Stimulated activated CD8-positive, alpha-beta memory T cell treated with anti-CD3 and anti-CD28 coated beads, Interleukin-12 subunit alpha, Interleukin-12 subunit beta, amount 100 ng/mL, for 24 hours (primary cell): ENCODE measurements around the gene RGL2.
"Not testable (repeated sequence)": the region's sequence is repeated elsewhere in the genome, so short reads cannot be mapped to it uniquely, and the experiment has no call there.

Source experiments
- DNase-seq: peaks from one replicate; pipeline ENCODE4 v3.0.0-alpha.2; 2020; ENCODE audit errors: extremely low read depth

The RGL2 gene, protein sequence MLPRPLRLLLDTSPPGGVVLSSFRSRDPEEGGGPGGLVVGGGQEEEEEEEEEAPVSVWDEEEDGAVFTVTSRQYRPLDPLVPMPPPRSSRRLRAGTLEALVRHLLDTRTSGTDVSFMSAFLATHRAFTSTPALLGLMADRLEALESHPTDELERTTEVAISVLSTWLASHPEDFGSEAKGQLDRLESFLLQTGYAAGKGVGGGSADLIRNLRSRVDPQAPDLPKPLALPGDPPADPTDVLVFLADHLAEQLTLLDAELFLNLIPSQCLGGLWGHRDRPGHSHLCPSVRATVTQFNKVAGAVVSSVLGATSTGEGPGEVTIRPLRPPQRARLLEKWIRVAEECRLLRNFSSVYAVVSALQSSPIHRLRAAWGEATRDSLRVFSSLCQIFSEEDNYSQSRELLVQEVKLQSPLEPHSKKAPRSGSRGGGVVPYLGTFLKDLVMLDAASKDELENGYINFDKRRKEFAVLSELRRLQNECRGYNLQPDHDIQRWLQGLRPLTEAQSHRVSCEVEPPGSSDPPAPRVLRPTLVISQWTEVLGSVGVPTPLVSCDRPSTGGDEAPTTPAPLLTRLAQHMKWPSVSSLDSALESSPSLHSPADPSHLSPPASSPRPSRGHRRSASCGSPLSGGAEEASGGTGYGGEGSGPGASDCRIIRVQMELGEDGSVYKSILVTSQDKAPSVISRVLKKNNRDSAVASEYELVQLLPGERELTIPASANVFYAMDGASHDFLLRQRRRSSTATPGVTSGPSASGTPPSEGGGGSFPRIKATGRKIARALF

DNA sequence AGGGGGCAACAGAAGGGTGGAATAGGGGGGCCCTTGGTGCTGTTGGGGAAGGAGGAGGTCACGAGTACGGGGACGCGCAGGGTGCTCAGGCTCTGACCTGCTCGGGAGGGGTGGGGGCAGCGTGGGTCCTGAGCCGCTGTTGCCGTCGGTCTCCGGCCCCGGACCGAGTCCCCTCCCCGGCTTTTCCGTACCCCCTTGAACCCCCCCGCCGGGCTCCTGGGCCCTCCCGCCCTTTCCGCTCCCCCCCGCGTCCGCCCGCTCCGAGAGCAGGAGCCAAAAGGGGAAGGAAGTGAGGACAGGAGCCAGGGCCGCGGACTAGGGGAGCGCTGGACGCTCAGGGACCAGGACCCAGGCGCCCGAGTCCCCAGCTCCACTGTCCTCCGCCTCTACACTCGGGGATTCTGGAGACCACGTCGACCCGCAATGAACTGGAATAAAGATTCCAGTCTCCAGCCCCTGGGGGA lies at the start of gene RGL2:
RGL2 (minus strand) TSS at position 170 of the 464 bp plus-strand sequence. CDS start 332 bp downstream, outside the sequence.
- no peak for DNase-seq

DNA sequence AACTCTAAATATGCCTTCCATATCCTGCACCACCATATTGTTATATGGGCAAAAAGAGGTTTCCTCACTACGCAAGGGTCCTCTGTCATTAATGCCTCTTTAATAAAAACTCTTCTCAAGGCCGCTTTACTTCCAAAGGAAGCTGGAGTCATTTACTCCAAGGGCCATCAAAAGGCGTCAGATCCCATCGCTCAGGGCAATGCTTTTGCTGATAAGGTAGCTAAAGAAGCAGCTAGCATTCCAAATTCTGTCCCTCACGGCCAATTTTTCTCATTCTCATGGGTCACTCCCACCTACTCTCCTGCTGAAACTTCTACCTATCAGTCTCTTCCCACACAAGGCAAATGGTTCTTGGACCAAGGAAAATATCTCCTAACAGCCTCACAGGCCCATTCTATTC lies 49.1 kb upstream of the RGL2 start:
- no peak for DNase-seq

DNA sequence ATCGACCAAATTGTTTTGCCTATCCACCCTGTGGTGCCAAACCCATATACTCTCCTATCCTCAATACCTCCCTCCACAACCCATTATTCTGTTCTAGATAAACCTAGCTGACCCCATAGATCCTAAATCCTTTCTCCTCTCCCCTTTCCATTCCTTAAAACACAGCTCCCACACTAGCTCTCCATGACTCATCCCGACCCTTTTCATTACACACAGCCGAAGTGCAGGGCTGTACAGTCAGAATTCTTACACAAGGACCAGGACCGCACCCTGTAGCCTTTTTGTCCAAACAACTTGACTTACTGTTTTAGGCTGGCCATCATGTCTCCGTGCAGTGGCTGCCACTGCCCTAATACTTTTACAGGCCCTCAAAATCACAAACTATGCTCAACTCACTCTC lies 48.2 kb upstream of the RGL2 start:
- not testable (repeated sequence) for DNase-seq

DNA sequence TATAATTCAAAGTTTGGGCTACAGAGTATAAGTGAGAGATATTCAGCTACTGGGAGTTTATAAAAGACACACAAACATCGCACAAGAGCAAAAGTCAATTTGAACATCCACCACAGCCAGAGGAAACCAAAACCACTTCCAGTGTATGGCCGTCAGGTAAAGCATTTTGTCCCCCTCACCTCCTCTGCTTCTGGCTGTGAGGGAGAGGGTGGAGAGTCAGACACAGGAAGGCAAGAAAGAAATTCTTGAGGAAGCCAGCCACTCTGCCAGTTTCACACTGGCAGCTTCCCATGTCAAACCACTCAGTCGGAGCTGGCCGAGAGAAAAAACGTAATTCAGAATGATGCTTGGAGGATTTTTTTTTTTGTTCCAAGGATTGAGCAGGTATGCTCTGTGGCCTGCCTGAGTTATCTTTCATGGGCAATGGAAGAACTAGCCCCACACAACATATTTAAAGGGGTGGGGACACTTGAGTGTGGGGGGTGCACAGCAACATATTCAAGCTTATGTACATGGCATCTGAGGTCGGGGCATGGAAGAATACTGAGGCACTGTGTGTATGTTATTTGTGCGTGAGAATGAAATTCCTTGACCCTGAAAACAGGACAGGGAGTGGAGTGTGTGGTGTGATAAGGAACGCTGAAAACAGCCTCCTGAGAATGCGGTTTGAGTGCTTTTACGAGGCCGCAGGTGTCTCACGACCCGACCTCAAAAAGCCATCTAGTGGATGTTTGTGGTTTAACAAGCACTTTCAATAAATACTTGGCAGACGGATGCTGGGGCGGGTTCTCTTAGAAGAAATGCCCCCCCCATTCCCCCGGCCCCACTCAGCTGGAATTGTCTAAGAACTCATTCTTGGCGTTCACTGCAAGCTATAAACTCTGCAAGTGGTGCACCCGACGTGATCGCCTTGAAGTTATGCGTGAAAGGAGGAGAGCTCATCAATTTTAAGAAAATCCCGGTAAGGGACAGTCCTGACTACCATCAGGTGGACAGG lies 46.3 kb upstream of the RGL2 start:
- no peak for DNase-seq

DNA sequence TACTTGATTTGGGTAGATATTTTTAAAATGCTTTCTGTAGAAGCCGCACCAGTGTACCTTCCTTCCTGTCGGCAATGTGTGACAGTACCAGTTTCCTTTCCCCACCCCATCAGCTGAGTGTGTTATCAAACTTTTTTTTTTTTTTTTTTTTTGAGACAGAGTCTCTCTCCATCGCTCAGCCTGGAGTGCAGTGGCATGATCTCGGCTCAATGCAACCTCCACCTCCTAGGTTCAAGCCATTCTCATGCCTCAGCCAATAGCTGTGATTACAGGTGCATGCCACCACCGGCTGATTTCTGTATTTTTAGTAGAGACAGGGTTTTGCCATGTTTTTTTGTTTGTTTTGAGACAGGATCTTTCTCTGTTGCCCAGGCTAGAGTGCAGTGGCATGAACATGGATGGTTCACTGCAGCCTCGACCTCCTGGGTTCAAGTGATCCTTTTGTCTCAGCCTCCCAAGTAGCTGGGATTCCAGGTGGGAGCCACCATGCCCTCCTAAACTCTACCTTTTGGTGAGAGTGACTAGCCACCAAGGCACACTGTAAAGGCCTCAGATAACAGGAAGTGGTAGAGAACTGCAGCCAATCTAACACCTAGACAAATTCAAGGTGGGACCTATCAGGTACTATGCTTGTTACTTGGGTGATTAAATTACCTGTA lies 45.3 kb upstream of the RGL2 start:
- no peak for DNase-seq

DNA sequence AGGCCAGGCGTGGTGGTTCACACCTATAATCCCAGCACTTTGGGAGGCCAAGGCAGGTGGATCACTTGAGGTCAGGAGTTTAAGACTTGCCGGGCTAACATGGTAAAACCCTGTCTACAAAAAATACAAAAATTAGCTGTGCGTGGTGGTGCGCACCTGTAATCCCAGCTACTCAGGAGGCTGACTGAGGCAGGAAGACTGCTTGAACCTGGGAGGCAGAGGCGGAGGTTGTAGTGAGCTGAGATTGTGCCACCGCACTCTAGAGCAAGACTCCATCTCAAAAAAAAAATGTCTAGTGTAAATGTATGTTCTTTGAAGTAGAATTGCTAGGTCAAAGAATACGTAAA lies 44.8 kb upstream of the RGL2 start:
- DNase-seq: not testable (repeated sequence)

DNA sequence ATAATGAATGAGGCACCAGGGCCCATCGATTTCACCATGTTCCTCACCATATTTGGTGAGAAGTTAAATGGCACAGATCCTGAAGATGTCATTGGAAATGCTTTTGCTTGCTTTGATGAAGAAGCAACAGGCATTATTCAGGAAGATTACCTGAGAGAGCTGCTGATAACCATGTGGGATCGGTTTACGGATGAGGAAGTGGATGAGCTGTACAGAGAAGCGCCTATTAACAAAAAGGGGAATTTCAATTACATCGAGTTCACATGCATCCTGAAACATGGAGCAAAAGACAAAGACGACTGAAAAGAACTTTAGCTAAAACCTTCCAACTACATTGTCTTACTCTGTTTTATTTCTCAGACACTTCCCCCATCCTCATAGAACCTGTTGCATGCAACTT lies 40.5 kb upstream of the RGL2 start:
- no peak for DNase-seq

DNA sequence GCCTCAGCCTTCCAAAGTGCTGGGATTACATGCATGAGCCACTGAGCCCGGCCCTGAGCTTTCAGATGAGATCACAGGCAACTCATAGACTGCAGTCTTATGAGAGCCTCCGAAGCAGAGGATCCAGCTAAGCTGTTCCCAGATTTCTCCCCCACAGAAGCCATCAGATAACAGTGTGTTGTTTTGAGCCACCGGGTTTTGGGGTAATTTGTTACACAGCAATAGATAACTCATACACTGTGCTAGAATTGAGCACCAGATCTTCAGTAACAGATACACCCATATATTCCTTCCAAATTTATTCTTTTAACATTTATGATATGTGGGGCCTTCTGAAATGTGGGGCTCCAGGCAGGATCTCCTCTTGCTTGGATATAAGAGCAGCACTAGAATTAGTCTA lies 37.8 kb upstream of the RGL2 start:
- no peak for DNase-seq

DNA sequence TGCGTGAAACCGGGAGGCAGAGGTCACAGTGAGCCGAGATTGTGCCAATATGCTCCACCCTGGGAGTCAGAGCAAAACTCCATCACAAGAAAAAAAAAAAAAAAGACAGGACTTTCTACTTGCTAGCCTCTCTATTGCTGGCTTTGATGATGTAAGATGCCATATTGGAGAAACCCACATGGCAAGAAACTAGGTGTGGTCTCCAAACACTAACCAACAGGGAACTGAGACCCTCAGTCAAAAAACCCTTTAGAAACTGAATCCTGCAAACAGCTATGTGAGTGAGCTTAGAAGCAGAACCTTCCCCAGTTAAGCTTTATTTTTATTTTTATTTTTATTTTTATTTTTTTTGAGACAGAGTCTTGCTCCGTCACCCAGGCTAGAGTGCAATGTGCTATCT lies 37.2 kb upstream of the RGL2 start:
- no peak for DNase-seq

DNA sequence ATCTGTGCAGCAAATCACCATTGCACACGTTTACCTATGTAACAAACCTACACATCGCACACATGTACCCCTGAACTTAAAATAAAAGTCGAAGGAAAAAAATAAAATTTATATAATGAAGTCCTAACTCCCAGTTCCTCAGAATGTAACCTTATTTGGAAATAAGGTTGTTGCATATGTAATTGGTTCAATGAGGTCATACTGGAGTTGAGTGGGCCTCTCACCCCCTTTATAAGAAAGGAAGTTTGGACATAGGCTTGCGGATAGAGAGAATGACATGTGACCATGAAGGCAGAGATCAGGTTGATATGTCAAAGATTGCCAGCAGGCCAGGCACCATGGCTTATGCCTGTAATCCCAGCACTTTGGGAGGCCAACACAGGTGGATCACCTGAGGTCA lies 34.9 kb upstream of the RGL2 start:
- DNase-seq: no peak

DNA sequence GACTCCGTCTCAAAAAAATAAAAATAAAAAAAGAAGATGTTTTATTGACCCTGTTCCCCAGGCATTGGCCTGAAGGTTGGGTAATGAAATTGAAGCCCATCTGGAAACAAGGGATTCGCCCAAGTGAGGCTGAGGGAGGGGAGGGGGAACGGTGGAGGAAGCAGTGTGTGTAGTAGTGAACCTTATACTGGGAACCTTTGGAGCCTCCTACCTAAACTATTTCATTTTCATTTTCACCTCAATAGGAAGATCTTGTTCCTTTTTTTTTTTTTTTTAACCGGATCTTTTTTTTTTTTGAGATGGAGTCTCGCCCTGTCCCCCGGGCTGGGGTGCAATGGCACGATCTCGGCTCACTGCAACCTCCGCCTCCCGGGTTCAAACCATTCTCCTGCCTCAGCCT lies 32.0 kb upstream of the RGL2 start:
- DNase-seq: no peak

DNA sequence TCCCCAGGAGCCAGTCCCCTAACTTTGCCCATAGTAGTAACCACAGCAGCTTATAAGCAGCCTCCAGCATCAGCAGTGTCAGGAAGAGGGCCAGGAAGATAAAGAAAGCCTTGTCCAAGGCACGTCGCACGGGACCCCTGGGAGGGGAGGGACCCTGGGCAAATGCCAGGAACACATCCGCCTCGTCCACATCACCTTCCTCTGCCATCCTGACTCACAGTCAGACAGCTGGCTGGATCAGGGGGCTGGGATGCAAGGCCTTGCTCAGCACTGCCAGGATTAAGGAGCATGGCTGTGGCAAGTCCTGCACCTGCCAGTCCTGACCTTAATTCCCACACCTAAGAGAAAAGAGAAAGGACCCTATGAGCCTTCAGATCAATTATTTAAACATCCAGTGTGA lies 30.3 kb upstream of the RGL2 start:
- no peak for DNase-seq

DNA sequence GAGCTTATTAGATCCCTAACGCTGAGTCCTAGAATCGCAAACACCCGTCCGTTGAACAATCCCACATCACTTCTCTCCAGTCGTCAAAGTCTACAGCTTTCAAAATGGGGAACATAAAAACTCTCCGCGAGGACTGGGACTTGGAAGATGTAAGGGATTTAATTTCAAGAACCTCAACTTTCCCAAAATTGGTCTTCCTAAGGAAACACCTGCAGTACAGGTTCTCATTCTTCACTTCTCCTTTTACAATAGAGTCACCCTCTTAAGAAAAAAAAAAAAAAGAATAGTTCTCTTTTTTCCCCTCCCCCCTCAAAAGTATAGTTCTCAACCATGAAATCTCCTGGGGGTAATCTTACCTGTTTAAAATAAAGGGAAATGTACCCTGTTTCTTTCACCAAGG lies 25.4 kb upstream of the RGL2 start:
- no peak for DNase-seq

DNA sequence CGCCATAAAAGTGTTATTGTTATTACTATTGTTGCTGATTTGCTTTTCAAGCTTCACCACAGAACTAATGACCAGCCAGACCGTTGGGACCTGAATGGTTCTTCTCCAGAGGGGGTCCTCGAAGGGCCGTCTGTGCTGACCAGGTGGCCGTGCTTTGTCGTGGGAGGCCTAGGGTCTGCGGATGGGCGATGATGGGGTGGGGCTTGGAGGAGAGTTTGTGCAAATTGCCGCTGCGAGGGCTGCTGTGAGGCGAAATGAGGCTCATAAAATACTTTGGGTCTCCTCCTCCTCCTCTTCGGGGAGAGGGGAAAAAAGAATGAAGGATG lies 24.8 kb upstream of the RGL2 start:
- DNase-seq: no peak

DNA sequence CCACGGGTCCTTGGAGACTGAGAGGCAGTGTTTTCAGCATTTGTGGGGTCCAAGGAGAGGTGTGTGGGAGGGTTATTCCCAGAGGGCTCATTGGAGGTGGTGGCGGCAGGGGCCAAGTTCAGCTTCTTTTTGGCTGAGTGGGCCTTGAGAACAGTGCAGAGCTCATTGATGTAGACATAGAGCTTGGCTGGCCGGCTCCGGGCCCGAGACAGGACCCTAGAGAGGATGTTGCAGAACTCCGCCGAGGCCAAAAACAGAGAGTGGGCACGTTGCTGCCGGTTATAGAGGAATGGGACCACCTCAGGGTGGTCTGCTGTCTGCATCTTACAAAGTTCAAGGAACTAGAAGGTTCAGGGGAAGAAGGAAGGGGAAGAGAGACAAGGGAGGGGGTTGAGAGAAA lies 22.5 kb upstream of the RGL2 start:
- DNase-seq: no peak

DNA sequence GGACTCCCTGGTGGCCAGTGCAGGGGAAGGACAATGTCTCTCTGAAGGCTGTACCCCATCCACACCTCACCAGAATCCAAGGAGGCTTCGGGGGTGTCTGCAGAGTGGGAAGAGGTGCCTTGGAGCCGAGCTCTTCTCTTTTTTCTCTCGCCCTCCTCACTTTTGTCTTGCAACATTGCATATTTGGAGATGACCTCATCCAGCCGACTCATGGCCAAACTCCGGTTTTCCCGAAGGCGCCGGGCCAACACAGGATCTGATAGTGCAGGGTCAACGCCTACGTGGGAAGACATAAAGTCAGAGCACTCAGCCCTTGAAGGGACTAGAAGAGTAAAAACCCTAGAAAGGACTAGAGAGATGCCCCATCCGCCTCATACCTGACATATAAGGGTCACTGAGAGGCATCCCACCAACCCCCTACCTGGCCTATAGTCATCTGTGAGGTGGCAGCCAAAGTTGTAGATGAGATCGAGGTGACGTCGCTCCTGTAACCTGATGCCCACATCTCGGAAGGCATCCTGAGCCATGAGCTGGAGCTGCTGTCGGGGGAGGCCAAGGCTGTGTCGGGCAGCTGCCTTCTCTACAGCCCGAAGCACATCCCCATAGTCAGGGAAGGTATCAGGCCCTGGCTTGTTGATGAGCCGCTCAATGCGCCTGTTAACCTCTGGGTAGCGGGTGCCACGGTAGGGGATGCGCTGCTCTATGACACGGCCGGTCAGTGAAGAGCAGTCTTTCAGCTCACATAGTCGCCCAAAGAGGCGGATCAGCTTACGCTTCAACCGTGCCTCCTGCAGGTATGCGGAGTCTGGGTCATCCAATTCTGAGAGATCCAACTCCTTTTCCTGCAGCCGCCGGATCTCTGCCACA lies 21.8 kb upstream of the RGL2 start:
- no peak for DNase-seq

DNA sequence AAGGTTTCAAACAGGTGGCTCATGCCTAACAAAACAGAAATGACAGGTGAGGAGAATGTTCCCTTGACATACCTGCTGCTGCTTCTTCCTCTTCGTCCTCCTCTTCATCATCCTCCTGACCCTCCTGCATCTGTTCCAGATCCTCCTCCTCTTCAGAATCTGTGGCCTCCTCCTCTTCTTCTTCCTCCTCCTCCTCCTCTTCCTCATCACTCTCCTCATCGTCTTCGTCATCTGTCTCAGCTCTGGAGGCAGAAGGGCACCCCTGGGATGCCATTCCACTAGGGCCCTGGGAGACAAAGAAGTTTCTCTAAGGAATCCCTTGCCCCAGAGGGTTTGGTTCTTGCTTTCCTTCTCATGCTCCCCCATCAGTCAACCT lies 21.2 kb upstream of the RGL2 start:
- DNase-seq: no peak

DNA sequence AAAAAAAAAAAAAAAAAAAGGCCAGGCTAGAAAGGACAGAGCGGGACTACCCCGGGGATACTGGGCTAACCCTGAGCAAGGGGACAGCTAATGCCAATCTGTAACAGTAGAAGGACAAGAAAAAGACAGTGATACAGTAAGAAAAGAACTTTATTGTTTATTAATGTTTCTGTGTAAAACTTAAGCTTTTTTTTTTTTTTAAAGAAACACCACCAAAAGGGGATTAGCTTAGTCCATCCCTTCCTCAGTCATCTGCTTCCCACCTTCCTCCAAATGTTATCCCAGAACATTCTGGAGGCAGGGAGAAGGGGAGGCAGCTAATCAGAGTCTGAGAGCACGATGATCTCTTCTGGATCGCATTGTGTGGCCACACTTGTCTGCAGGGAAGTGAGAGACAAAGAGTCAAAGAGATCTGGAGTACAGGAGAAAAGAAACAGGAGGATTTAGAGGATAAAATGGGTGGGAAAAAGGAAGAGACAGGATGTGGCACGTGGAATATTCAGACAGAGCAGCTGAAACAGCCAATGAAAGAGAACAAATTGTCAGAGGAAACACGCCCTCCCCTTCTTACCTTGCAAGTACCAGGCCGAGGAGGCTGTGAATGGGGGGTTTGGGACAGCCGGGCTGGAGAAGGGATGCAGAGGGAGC lies 19.8 kb upstream of the RGL2 start:
- DNase-seq: no peak

DNA sequence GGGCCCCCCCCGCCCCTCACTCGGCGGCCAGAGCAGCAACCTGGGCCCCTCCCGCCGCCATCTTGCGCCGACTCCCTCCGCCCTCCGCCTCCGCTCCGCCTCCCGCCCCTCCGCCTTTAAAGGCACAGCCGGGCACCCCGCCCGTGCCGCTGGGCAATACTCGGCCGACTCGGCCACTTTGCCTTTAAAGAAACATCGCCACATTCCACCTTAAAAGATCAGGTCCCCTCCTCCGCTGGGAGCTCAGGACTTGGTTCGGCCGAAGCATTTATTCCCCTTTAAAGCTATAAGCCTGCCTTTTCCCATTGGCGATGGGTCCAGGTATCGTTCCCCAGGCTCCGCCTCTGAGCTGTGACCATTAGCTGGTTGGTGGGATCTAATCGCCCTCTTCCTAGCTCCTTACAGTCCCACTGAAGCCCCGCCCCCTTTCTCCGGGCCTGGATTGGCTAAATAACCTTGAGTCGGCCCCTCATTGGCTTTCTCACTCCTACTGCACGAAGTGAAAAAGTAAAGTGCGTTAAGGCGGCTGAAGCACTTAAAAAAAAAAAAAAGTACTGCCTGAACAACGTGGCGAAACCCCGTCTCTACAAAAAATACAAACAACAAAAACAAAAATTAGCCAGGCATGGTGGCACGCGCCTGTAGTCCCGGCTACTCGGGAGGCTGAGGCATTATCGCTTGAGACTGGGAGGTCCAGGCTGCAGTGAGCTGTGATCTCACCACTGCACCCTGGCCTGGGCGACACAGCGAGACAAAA lies 19.1 kb upstream of the RGL2 start, which contains the start of gene ZBTB22:
ZBTB22 (minus strand) TSS at position 76 of the 757 bp plus-strand sequence. CDS start 828 bp downstream, outside the sequence.
- peak; percentile 95 for DNase-seq

DNA sequence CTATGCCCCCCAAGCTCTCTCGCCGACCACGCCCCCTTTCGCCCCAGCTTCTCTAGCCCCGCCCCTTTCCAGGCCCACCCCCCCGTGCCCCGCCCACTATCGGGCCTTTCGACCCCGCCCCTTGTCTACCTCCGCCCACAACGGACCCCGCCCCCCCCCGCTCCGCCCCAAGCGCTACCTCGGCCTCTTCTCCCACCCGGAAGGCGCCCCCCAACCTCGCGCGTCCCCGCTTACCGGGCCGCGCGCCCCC lies 18.6 kb upstream of the RGL2 start:
- no peak for DNase-seq
